ENCODE measurements around the gene MTTP. TPM values are rescaled to one million over a fixed set of nuclear protein-coding genes. Genes with fewer than 3 reads are reported as not detected.

Gene MTTP
- total RNA-seq, 2 donors from 2014 or later: not detected

DNA sequence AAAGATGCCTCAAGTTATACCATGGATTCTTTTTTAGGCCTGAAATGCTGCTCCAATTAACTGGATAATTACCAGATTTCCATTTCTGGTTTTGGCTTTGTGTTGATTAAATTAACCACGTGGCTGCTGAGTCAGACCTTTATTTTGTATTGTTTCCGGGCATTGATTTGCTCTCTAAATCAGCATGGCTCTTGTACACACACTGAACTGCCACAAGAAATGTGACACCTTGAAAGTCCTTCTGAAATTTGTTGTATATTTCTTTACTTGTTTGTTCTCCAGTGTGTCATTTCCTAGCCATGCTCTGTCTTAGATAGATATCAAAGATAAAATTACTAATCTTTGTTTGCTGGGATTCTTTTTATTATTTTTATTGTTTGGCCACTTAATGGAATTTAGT is 11.7 kb downstream of the MTTP start:
- H3K27me3 ChIP-seq (replicated peaks; ENCODE audit: insufficient read depth): no peaks in the 10 kb centered on the region
- no peak overlapping the region for H3K4me3 ChIP-seq
- ATAC-seq (ENCODE audit: insufficient number of reproducible peaks, low FRiP score, low read depth) (no peak), DNase-seq (ENCODE audit: low spot score) (no peak)
- peaks cover 8 to 13% of the 10 kb centered on the region in 2 donors for H3K4me1 ChIP-seq (ENCODE audit: control insufficient read depth in 1 of 2, low read depth in 2 of 2)
- no peaks in the 10 kb centered on the region for H3K36me3 ChIP-seq
- H3K27ac ChIP-seq: peak overlapping the region in 1 of 2 donors; percentile 82
- no peak for TF ChIP-seq CTCF (IDR thresholded peaks at IDR 0.05)
- no peaks in the 10 kb centered on the region for H3K9me3 ChIP-seq

DNA sequence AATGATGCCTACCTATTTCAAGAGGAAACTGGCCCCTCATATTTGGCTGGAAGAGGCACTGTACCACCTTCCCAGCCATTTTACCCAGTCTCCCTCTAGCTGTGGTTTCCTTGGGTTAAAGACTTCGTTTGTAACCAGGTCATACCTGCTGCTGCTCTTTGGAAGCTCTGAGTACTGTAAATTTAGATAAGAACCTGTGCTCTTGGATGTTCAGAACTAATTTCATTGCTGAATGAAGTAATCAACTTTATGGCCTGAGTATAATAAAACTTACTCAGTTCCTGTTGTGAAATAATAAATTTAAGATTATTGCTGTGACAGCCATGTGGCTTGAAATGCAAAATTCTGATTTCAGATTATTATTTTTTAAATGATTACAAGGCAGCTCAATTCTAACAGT is 12.2 kb downstream of the MTTP start:
- peak overlapping the region; percentile 18 to 82 for H3K27ac ChIP-seq
- no peak for ATAC-seq (ENCODE audit: insufficient number of reproducible peaks, low FRiP score, low read depth)
- H3K27me3 ChIP-seq (replicated peaks; ENCODE audit: insufficient read depth): no peaks in the 10 kb centered on the region
- DNase-seq (ENCODE audit: low spot score): no peak
- peaks cover 8 to 13% of the 10 kb centered on the region in 2 donors for H3K4me1 ChIP-seq (ENCODE audit: control insufficient read depth in 1 of 2, low read depth in 2 of 2)
- H3K9me3 ChIP-seq: no peaks in the 10 kb centered on the region
- no peak overlapping the region for H3K4me3 ChIP-seq
- no peak for TF ChIP-seq CTCF (IDR thresholded peaks at IDR 0.05)
- no peaks in the 10 kb centered on the region for H3K36me3 ChIP-seq

DNA sequence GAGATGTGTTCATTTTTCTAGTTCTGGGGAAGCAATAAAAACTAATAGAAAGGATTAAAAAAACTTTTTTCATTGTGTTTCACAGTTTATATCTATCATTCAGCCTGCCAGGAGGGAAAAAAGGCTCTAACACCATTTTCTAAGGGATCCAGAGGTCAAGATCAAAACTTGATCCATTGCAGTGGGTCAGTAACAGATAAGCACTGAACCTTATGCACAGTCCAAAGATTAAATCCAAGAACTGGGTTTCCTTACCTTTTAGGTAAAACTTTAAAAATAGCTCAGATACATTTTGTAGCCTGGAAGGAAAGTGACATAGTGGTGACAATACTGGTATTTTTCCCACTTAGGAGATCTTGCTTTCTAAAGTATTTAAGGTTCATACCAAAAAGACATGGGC is 12.7 kb downstream of the MTTP start:
- H3K9me3 ChIP-seq: no peaks in the 10 kb centered on the region
- peak overlapping the region; percentile 18 to 82 for H3K27ac ChIP-seq
- peaks cover 8 to 13% of the 10 kb centered on the region in 2 donors for H3K4me1 ChIP-seq (ENCODE audit: control insufficient read depth in 1 of 2, low read depth in 2 of 2)
- no peak for TF ChIP-seq CTCF (IDR thresholded peaks at IDR 0.05)
- H3K4me3 ChIP-seq: no peak overlapping the region
- H3K27me3 ChIP-seq (replicated peaks; ENCODE audit: insufficient read depth): no peaks in the 10 kb centered on the region
- ATAC-seq (ENCODE audit: insufficient number of reproducible peaks, low FRiP score, low read depth): no peak
- no peaks in the 10 kb centered on the region for H3K36me3 ChIP-seq
- no peak for DNase-seq (ENCODE audit: low spot score)

DNA sequence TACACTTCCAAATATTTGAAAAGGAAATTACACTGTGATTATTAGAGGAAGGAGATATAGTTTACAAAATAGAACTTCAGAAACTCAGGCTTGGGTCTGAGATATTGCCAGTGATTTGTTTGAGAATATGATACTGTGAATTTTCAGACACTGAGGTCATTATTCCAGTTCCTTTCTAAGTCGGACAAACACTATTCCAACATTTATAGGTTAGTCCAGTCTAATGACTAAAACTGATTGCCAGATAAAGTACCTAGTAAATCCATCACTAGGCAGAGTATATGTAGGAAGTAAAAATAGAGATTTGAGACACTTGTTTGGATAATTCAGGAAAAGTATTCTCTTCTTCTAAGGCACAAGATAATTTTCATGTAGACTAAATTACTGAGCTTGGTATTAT is 13.2 kb downstream of the MTTP start:
- TF ChIP-seq CTCF (IDR thresholded peaks at IDR 0.05): no peak
- ATAC-seq (ENCODE audit: insufficient number of reproducible peaks, low FRiP score, low read depth) (no peak), DNase-seq (ENCODE audit: low spot score) (no peak)
- H3K4me3 ChIP-seq: no peak overlapping the region
- H3K4me1 ChIP-seq (ENCODE audit: control insufficient read depth in 1 of 2, low read depth in 2 of 2): peaks cover 8 to 13% of the 10 kb centered on the region in 2 donors
- H3K36me3 ChIP-seq: no peaks in the 10 kb centered on the region
- no peaks in the 10 kb centered on the region for H3K9me3 ChIP-seq
- H3K27me3 ChIP-seq (replicated peaks; ENCODE audit: insufficient read depth): no peaks in the 10 kb centered on the region
- H3K27ac ChIP-seq: peak overlapping the region; percentile 25 to 82

DNA sequence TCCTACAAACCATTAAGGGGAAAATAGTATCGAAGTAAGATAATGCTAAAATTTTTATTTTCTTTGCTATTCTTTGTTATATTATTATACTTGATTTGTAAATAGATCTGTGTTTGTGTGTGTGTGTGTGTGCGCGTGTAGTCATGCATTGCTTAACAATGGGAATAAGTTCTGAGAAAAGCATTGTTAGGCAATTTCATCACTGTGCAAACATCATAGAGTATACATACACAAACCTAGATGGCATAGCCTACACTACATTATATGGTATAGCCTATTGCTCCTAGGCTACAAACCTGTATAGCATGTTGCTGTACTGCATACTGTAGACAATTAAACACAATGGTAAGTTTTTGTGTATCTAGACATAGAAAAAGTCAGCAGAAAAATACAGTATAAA is 17.1 kb downstream of the MTTP start:
- H3K36me3 ChIP-seq: no peaks in the 10 kb centered on the region
- no peak for TF ChIP-seq CTCF (IDR thresholded peaks at IDR 0.05)
- no peaks in the 10 kb centered on the region for H3K27me3 ChIP-seq (replicated peaks; ENCODE audit: insufficient read depth)
- no peak overlapping the region for H3K4me3 ChIP-seq
- H3K27ac ChIP-seq: no peak overlapping the region
- peaks cover 8 to 13% of the 10 kb centered on the region in 2 donors for H3K4me1 ChIP-seq (ENCODE audit: control insufficient read depth in 1 of 2, low read depth in 2 of 2)
- no peak for ATAC-seq (ENCODE audit: insufficient number of reproducible peaks, low FRiP score, low read depth)
- DNase-seq (ENCODE audit: low spot score): no peak
- H3K9me3 ChIP-seq: no peaks in the 10 kb centered on the region
